SK-N-SH treated with all-trans-retinoic acid at 6 μM for 48 hours (cell line): ENCODE results near the gene POLE4.

Experiments used
- ATAC-seq: fragments of 200-7000 bp; cut with Tn5 transposase; 3 replicates; pipeline ENCODE4 v1.9.1; 2020; ENCODE audit warnings: mild to moderate bottlenecking, moderate library complexity
- ARNTL ChIP-seq: fragments of 450-650 bp; formaldehyde crosslinking; IDR thresholded peaks from 2 replicates; pipeline ENCODE4 v1.5.0; 2020; ENCODE audit warnings: low read depth, mild to moderate bottlenecking, moderate library complexity, borderline replicate concordance
- BACH2 ChIP-seq: fragments of 250-450 bp; sonication (Bioruptor Pico); IDR thresholded peaks from 2 replicates; pipeline ENCODE4 v1.9.0; 2021; ENCODE audit warnings: mild to moderate bottlenecking, borderline replicate concordance
- CREB5 ChIP-seq: fragments of 250-450 bp; sonication (Bioruptor Pico); IDR thresholded peaks from 2 replicates; pipeline ENCODE4 v1.5.1; 2020; ENCODE audit warnings: low read depth, mild to moderate bottlenecking, moderate library complexity
- CSDC2 ChIP-seq: fragments of 250-450 bp; sonication (Bioruptor Pico); IDR thresholded peaks from 2 replicates; pipeline ENCODE4 v1.5.0; 2020; ENCODE audit warnings: mild to moderate bottlenecking, moderate library complexity
- CSRNP3 ChIP-seq: fragments of 250-450 bp; sonication (Bioruptor Pico); IDR thresholded peaks from 2 replicates; pipeline ENCODE4 v1.5.1; 2021; ENCODE audit warnings: mild to moderate bottlenecking, moderate library complexity
- ESRRG ChIP-seq: fragments of 250-450 bp; sonication (Bioruptor Pico); IDR thresholded peaks from 2 replicates; pipeline ENCODE4 v1.6.1; 2021; ENCODE audit warnings: mild to moderate bottlenecking
- GLIS3 ChIP-seq: fragments of 250-450 bp; sonication (Bioruptor Pico); IDR thresholded peaks from 2 replicates; pipeline ENCODE4 v1.5.0; 2020; ENCODE audit warnings: mild to moderate bottlenecking, moderate library complexity
- ISL1 ChIP-seq: fragments of 250-450 bp; sonication (Bioruptor Pico); IDR thresholded peaks from 2 replicates; pipeline ENCODE4 v2.1.2; 2022; ENCODE audit warnings: mild to moderate bottlenecking, moderate library complexity
- OSR1 ChIP-seq: fragments of 250-450 bp; sonication (Bioruptor Pico); IDR thresholded peaks from 2 replicates; pipeline ENCODE4 v1.8.0; 2022; ENCODE audit warnings: moderate library complexity, mild to moderate bottlenecking, inconsistent platforms
- PATZ1 ChIP-seq: fragments of 250-450 bp; sonication (Bioruptor Pico); IDR thresholded peaks from 2 replicates; pipeline ENCODE4 v1.8.0; 2020; ENCODE audit warnings: mild to moderate bottlenecking, moderate library complexity, borderline replicate concordance
- PPARA ChIP-seq: fragments of 250-450 bp; sonication (Bioruptor Pico); IDR thresholded peaks from 2 replicates; pipeline ENCODE4 v1.5.0; 2020; ENCODE audit warnings: mild to moderate bottlenecking, borderline replicate concordance
- RARB ChIP-seq: fragments of 250-450 bp; sonication (Bioruptor Pico); IDR thresholded peaks from 2 replicates; pipeline ENCODE4 v1.8.0; 2021; ENCODE audit warnings: mild to moderate bottlenecking, moderate library complexity
- SNAI2 ChIP-seq: fragments of 250-450 bp; sonication (Bioruptor Pico); IDR thresholded peaks from 2 replicates; pipeline ENCODE4 v1.5.0; 2020; ENCODE audit warnings: mild to moderate bottlenecking, moderate library complexity
- TCF4 ChIP-seq: fragments of 250-450 bp; sonication (Bioruptor Pico); IDR thresholded peaks from 2 replicates; pipeline ENCODE4 v1.8.0; 2021; ENCODE audit warnings: mild to moderate bottlenecking, moderate library complexity, borderline replicate concordance
- TOX ChIP-seq: fragments of 250-450 bp; sonication (Bioruptor Pico); IDR thresholded peaks from 2 replicates; pipeline ENCODE4 v1.8.0; 2021; ENCODE audit warnings: mild to moderate bottlenecking, moderate library complexity, borderline replicate concordance
- TSHZ2 ChIP-seq: fragments of 250-450 bp; sonication (Bioruptor Pico); IDR thresholded peaks from 2 replicates; pipeline ENCODE4 v1.5.0; 2020; ENCODE audit warnings: mild to moderate bottlenecking, moderate library complexity
- ZC3H10 ChIP-seq: fragments of 250-450 bp; sonication (Bioruptor Pico); IDR thresholded peaks from 2 replicates; pipeline ENCODE4 v1.5.1; 2021; ENCODE audit warnings: mild to moderate bottlenecking, moderate library complexity
- ZFP3 ChIP-seq: fragments of 250-450 bp; sonication (Bioruptor Pico); IDR thresholded peaks from 2 replicates; pipeline ENCODE4 v1.5.0; 2020; ENCODE audit warnings: mild to moderate bottlenecking, moderate library complexity
- ZFP30 ChIP-seq: fragments of 450-650 bp; formaldehyde crosslinking; IDR thresholded peaks from 2 replicates; pipeline ENCODE4 v1.5.0; 2022; ENCODE audit warnings: mild to moderate bottlenecking, moderate library complexity
- ZNF70 ChIP-seq: fragments of 450-650 bp; formaldehyde crosslinking; IDR thresholded peaks from 2 replicates; pipeline ENCODE4 v1.5.0; 2020; ENCODE audit warnings: mild to moderate bottlenecking, moderate library complexity
- ZNF8 ChIP-seq: fragments of 450-650 bp; formaldehyde crosslinking; IDR thresholded peaks from 2 replicates; pipeline ENCODE4 v1.5.0; 2020; ENCODE audit warnings: mild to moderate bottlenecking, moderate library complexity
- TF ChIP-seq, protein P1 (sequence below): fragments of 250-450 bp; sonication (Bioruptor Pico); IDR thresholded peaks from 2 replicates; pipeline ENCODE4 v1.8.0; 2021; ENCODE audit warnings: low read depth, mild to moderate bottlenecking, moderate library complexity, borderline replicate concordance

POLE4 gene, protein sequence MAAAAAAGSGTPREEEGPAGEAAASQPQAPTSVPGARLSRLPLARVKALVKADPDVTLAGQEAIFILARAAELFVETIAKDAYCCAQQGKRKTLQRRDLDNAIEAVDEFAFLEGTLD

GRCh38 chr2:74958274-74959105 lies at the start of gene POLE4:
POLE4 (plus strand) TSS chr2:74958643; CDS start chr2:74958680, 37 bp downstream.
- TF ChIP-seq ZFP3 (CRISPR knock-in tag) (0 out of 2 replicates have a peak, but pooled peaks have one; percentile 47), CSDC2 (peak; percentile 86; the same call in 1 of the 2 replicates), OSR1 (CRISPR knock-in tag) (no peak), TSHZ2 (CRISPR knock-in tag) (peak; percentile 34; the same call in 1 of the 2 replicates)
- TF ChIP-seq, protein P1, sequence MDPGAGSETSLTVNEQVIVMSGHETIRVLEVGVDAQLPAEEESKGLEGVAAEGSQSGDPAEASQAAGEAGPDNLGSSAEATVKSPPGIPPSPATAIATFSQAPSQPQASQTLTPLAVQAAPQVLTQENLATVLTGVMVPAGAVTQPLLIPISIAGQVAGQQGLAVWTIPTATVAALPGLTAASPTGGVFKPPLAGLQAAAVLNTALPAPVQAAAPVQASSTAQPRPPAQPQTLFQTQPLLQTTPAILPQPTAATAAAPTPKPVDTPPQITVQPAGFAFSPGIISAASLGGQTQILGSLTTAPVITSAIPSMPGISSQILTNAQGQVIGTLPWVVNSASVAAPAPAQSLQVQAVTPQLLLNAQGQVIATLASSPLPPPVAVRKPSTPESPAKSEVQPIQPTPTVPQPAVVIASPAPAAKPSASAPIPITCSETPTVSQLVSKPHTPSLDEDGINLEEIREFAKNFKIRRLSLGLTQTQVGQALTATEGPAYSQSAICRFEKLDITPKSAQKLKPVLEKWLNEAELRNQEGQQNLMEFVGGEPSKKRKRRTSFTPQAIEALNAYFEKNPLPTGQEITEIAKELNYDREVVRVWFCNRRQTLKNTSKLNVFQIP (CRISPR knock-in tag): no peak
- peak; percentile 97 for ATAC-seq

DNA sequence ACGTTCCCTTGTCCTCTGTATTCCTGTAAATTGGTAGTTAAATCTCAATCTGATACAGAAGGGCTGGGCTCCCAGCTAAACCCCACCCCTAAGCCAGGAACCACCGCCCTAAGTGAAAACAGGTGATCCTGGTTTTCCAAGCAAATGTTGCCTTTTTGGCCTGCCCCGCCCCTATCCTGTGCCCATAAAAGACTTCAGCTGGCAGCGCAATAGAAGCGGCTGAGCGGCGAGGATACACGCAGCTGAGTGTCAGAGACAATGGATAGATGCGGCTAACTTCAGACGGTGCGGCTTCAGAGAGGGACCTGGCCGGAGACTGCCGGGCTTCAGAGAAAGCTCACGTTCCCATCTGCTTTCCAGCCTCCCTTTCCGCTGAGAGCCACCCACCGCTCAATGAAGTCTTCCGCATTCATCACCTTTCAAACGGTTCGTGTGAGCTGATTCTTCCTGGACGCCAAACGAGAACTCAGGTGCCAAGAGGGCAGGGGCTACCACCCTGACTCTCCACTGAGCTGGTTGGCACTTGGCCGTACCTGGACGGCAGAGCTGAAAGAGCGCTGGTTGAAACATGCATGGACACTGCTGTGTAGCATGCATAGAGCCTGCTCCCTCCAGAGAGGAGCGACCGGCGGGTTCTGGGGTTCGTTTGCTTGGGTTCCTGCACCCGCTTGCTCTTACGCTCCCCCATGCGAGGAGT lies 49.5 kb upstream of the POLE4 start:
- no peak for TF ChIP-seq OSR1 (CRISPR knock-in tag)
- TF ChIP-seq ZNF70: no peak
- no peak for TF ChIP-seq PPARA (CRISPR knock-in tag)
- TF ChIP-seq CSRNP3 (CRISPR knock-in tag): no peak
- no peak for TF ChIP-seq ESRRG (CRISPR knock-in tag)
- no peak for TF ChIP-seq CREB5
- TF ChIP-seq ISL1 (CRISPR knock-in tag): no peak
- no peak for TF ChIP-seq ZFP30 (CRISPR knock-in tag)
- TF ChIP-seq BACH2: no peak
- no peak for TF ChIP-seq ZNF8
- no peak for TF ChIP-seq SNAI2
- TF ChIP-seq GLIS3: no peak
- no peak for TF ChIP-seq TCF4 (CRISPR knock-in tag)
- peak; percentile 67 for ATAC-seq

DNA sequence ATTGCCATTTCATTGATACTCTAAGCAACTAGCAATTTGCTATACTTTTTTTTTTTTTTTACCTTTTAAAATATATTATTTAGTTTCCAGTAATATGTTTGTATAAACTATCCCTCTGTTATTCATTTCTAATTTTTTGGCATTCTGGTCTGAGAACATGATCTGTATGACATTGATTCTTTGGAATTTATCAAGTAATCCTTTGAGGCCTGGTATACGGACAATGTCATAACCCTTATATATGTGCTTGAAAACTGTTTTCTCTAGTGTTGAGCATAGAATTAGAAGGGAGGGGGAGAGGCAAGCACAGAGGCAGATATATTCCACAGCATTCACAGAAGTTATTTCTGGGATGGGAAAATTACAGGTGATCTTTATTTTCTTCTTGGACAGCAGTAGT lies 48.2 kb upstream of the POLE4 start:
- ATAC-seq: no peak
- TF ChIP-seq ZFP30 (CRISPR knock-in tag): no peak
- no peak for TF ChIP-seq ARNTL (CRISPR knock-in tag)
- TF ChIP-seq CSRNP3 (CRISPR knock-in tag): no peak
- TF ChIP-seq ISL1 (CRISPR knock-in tag): no peak
- no peak for TF ChIP-seq TOX (CRISPR knock-in tag)
- TF ChIP-seq SNAI2: no peak
- TF ChIP-seq ZNF8: no peak
- TF ChIP-seq CREB5: no peak
- no peak for TF ChIP-seq GLIS3
- TF ChIP-seq RARB (CRISPR knock-in tag): no peak
- TF ChIP-seq PATZ1: no peak
- no peak for TF ChIP-seq ZC3H10 (CRISPR knock-in tag)
- TF ChIP-seq ZFP3 (CRISPR knock-in tag): no peak
- TF ChIP-seq CSDC2: no peak
- TF ChIP-seq ESRRG (CRISPR knock-in tag): no peak
- no peak for TF ChIP-seq TCF4 (CRISPR knock-in tag)
- TF ChIP-seq BACH2: no peak
